ENCODE results near the gene TPK1.
"Not testable (repeated sequence)": the region's sequence is repeated elsewhere in the genome, so short reads cannot be mapped to it uniquely, and the experiment has no call there.

TPK1 gene

DNA sequence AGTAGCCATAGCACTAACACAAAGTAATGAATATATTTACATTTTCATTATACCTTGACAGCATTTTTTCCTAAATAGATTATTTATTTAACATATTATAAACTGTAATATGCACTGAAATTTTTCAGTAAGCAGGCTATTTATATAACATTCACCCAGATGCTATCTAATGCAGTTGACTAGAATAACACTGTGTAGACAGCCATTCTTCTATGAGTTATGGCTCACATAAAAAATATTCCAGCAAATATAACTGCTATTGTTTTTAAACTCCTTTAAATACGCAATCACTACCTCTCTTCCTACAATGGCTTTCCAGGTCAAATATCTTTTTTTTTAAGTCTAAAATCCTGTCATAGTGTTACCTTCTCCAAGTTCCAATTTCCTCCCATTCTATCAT, 21.6 kb downstream of the TPK1 start:
- DNase-seq (ENCODE audit: insufficient read length, low spot score) (no peak), FAIRE-seq (no peak)

DNA sequence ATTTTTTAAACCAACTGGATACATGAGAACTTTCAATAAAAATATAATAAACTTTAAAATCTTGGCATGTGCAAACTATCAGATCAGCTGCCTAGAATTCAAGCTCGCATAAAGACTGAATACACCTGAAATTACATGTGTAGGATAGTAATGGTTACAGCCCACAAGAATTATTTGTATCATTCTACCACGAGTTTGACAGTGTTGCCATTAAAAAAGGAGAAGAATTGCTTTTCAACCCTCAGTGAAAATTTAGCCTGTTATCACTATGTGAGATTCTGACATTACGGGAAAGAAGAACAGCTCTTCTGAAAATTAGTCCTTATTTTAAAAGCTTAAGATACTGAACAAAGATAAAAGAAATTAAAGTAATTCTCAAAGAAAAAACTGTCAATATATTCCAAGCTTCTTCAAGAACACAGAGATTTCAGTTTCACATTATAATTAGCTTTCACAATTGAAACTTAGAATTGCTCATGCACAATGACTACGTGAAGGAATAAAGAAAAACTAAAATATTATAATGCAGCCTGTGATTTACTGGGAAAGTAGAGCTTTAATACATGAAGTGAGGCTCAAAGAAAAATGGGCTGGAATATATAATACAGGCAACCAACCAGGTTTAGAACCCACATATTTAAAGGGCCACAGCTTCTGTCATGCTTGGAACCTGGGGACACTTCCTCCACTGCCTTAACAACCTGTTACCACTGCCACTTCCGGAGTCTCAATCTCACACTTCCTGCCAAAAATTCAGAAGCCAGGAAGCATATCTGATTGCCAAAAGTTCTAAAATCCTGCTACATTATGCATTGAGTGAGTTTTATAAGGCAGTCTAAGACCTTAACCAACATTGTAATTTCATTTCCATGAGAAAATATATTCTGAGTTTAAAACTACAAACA, 23.2 kb downstream of the TPK1 start:
- DNase-seq (ENCODE audit: insufficient read length, low spot score) (no peak), FAIRE-seq (no peak)
- TF ChIP-seq, protein P1, sequence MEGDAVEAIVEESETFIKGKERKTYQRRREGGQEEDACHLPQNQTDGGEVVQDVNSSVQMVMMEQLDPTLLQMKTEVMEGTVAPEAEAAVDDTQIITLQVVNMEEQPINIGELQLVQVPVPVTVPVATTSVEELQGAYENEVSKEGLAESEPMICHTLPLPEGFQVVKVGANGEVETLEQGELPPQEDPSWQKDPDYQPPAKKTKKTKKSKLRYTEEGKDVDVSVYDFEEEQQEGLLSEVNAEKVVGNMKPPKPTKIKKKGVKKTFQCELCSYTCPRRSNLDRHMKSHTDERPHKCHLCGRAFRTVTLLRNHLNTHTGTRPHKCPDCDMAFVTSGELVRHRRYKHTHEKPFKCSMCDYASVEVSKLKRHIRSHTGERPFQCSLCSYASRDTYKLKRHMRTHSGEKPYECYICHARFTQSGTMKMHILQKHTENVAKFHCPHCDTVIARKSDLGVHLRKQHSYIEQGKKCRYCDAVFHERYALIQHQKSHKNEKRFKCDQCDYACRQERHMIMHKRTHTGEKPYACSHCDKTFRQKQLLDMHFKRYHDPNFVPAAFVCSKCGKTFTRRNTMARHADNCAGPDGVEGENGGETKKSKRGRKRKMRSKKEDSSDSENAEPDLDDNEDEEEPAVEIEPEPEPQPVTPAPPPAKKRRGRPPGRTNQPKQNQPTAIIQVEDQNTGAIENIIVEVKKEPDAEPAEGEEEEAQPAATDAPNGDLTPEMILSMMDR (IDR thresholded peaks at IDR 0.05; ENCODE audit: insufficient read depth, missing control alignments): no peak

More for the DNA sequence above, 21.6 kb downstream of the TPK1 start:
- TF ChIP-seq, protein P1 (IDR thresholded peaks at IDR 0.05; ENCODE audit: insufficient read depth, missing control alignments): no peak

DNA sequence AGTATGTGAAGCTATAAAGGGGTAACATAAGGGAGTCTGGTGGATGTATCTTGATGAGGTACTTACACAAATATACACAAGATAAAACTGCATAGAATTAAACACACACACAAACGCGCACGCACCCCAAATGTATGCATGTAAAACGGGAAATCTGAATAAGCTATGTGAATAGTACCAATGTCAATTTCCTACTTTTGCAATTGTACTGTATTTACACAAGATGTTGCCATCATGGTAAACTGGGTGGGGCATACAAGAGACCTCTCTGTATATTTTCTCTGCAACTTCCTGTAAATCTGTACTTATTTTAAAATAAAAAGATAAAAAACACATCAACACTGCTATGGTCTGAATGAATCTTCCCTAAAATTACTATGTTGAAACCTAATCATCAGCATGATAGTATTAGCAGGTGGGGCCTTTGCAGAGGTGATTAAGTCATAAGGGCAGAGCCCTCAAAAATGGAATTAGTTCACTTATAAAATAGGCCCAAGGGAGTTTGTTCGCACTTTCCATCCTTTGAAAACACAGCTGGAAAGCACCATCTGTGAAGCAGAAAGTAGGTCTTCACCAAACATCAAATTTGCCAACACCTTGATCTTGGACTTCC, 30.1 kb downstream of the TPK1 start:
- TF ChIP-seq, protein P1 (IDR thresholded peaks at IDR 0.05; ENCODE audit: insufficient read depth, missing control alignments): no peak
- FAIRE-seq: no peak

DNA sequence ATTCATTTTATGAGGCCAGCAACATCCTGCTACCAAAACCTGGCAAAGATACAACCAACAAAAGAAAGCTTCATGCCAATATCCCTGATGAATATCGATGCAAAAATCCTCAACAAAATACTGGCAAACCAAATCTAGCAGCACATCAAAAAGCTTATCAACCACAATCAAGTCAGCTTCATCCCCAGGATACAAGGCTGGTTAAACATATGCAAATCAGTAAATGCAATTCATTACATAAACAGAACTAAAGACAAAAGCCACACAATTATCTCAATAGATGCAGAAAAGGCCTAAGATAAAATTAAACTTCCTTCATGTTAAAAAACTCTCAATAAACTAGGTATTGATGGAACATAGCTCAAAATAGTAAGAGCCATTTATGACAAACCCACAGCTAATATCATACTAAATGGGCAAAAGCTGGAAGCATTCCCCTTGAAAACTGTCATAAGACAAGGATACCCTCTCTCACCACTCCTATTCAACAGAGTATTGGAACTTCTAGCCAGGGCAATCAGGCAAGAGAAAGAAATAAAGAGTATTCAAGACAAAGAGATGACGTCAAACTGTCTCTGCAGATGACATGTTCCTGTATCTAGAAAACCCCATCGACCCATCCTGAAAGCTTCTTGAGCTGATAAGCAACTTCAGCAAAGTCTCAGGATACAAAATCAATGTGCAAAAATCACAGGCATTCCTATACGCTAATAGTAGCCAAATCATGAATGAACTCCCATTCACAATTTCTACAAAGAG, 35.0 kb downstream of the TPK1 start:
- not testable (repeated sequence) for DNase-seq (ENCODE audit: insufficient read length, low spot score); FAIRE-seq

More for the DNA sequence above, 30.1 kb downstream of the TPK1 start:
- DNase-seq (ENCODE audit: insufficient read length, low spot score): no peak

DNA sequence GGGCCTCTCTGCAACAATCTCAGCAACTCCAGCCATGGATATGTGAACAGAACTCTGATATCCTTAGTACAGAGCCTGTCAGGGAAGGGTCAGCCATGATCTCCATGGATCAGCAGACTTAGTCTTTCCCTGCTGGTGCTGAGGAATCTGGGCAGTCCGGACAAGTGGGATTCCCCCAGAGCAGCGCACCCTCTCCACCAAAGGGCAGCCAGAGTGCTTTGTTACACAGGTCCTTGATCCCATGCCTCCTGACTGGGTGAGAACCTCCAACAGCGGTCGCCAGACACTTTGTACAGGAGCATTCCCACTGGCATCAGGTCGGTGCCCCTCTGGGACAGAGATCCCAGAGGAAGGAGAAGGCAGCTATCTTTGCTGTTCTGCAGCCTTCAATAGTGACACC, 38.9 kb downstream of the TPK1 start:
- TF ChIP-seq, protein P1 (IDR thresholded peaks at IDR 0.05; ENCODE audit: insufficient read depth, missing control alignments): no peak
- FAIRE-seq (no peak), DNase-seq (ENCODE audit: insufficient read length, low spot score) (no peak)

DNA sequence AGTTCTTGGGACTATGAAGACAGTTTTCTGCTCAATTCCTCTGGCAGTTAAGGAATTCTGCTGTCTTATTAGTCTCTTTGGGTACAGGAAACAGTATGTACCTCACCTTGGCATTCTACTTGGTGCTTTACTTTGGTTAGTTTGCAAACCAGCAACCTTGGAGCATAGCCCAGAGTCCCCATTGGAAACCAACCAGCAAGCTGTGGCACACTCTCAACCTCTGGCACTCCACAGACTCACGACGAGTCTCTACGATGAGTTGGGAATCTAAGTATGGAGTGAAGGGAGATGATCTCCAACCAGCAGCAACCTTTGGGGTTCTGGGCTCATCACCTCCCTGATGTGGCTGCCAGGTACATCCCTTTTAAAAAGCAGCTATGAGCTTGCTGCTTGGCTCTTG, 43.8 kb downstream of the TPK1 start:
- DNase-seq (ENCODE audit: insufficient read length, low spot score) (no peak), FAIRE-seq (no peak)
- TF ChIP-seq, protein P1 (IDR thresholded peaks at IDR 0.05; ENCODE audit: insufficient read depth, missing control alignments): no peak

DNA sequence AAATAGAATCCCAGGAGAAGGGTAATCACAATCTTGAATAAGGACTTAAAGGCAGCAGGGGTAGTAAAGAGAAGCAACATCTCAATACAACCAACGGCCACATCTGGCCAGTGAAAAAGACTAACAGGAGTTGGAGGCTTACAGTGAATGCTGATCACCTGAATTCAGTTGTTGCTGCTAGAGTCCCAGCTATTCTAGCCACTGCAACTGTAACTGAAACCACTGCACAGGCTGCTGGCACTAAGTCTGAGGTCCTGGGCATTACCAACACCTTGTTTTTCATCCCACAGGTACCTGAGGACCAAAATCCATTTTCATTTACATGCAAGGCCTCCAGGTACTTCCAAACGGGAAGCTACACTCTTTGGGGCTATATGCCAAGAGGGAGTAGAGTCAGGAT, 44.4 kb downstream of the TPK1 start:
- TF ChIP-seq, protein P1 (IDR thresholded peaks at IDR 0.05; ENCODE audit: insufficient read depth, missing control alignments): no peak
- no peak for FAIRE-seq
- no peak for DNase-seq (ENCODE audit: insufficient read length, low spot score)

Data from D721Med (cell line).